A549 (cell line): ENCODE measurements around the gene TAS2R39. TPM values are rescaled to one million over a fixed set of nuclear protein-coding genes. Genes with fewer than 3 reads are reported as not detected.

Source experiments
- ATAC-seq, 2 experiments: fragments of 200-7000 bp in 1 of 2; fragments of >200 bp in 1 of 2; cut with Nextera tagmentation in 1 of 2; cut with Tn5 transposase in 1 of 2; 3 replicates each; pipeline versions ENCODE4 v1.8.0 to v1.9.1; 2018 to 2020; ENCODE audit warnings: mild to moderate bottlenecking in 1 of 2, moderate library complexity in 1 of 2
- CTCF ChIA-PET: fragments of 300-600 bp; sonication (Branson Sonifier 250); formaldehyde crosslinking; extraction: SDS; loops from one replicate; lab custom pipeline; 2021; ENCODE audit warnings: antibody characterized with exemption, inconsistent platforms; lab: Yijun Ruan, JAX
- POLR2A ChIA-PET: fragments of 350-600 bp; formaldehyde crosslinking; extraction: SDS; loops from one replicate; lab custom pipeline; 2021; ENCODE audit warnings: antibody characterized with exemption, inconsistent platforms; lab: Yijun Ruan, JAX
- DNase-seq, 2 experiments: peaks; one replicate each; pipeline versions ENCODE4 v3.0.0 to v3.0.0-alpha.2; 2011 to 2016; ENCODE audit warnings: low read depth in 1 of 2, low spot score in 1 of 2
- FAIRE-seq: peaks from 2 replicates; lab custom pipeline; 2011; peaks lifted over from hg19 to GRCh38; lab: Jason Lieb, UNC
- H3K27ac ChIP-seq, 2 experiments: fragments of >200 bp; sonication (Bioruptor Twin); formaldehyde crosslinking; 3 replicates each; pipeline ENCODE4 v1.5.1; 2016 to 2017
- H3K4me1 ChIP-seq: fragments of >200 bp; sonication (Bioruptor Twin); formaldehyde crosslinking; 3 replicates; pipeline ENCODE4 v1.6.1; 2016
- H3K4me2 ChIP-seq: fragments of >200 bp; sonication (Bioruptor Twin); formaldehyde crosslinking; 3 replicates; pipeline ENCODE4 v1.6.1; 2016
- H3K4me3 ChIP-seq: fragments of >200 bp; sonication (Bioruptor Twin); formaldehyde crosslinking; 3 replicates; pipeline ENCODE4 v1.5.1; 2016
- H3K9me3 ChIP-seq: fragments of >200 bp; sonication (Bioruptor Twin); formaldehyde crosslinking; 3 replicates; pipeline ENCODE4 v1.6.1; 2016
- CBX2 ChIP-seq: fragments of 200-600 bp; sonication (generic); IDR thresholded peaks from 2 replicates; pipeline ENCODE4 v1.6.1; 2016; ENCODE audit warnings: low read depth, mild to moderate bottlenecking, borderline replicate concordance
- CHD2 ChIP-seq: fragments of 150-350 bp; IDR thresholded peaks from 2 replicates; pipeline ENCODE4 v1.6.1; 2014; ENCODE audit warnings: low read length; ENCODE audit not compliant: partially characterized antibody
- EHMT2 ChIP-seq: fragments of 200-600 bp; sonication (generic); IDR thresholded peaks from 2 replicates; pipeline ENCODE4 v1.6.1; 2016; ENCODE audit warnings: antibody characterized with exemption, low read depth, mild to moderate bottlenecking, moderate library complexity
- FOSL2 ChIP-seq, 2 experiments: fragments of 450-650 bp in 1 of 2; fragments of >200 bp in 1 of 2; sonication (Bioruptor Twin) in 1 of 2; formaldehyde crosslinking; IDR thresholded peaks; 2 replicates each; pipeline versions ENCODE4 v1.5.0 to v1.6.1; 2016 to 2020; ENCODE audit warnings: mild to moderate bottlenecking in 1 of 2, moderate library complexity in 1 of 2
- FOXS1 ChIP-seq: fragments of 250-450 bp; sonication (Bioruptor Pico); IDR thresholded peaks from 2 replicates; pipeline ENCODE4 v1.5.0; 2020; ENCODE audit warnings: mild to moderate bottlenecking, moderate library complexity
- GATA3 ChIP-seq: IDR thresholded peaks from 2 replicates; pipeline ENCODE4 v1.6.1; 2012; ENCODE audit warnings: borderline replicate concordance
- HES2 ChIP-seq: fragments of >200 bp; sonication (Bioruptor Twin); formaldehyde crosslinking; IDR thresholded peaks from 2 replicates; pipeline ENCODE4 v1.6.1; 2016
- HMGXB4 ChIP-seq: fragments of 250-450 bp; sonication (Bioruptor Pico); IDR thresholded peaks from 2 replicates; pipeline ENCODE4 v1.5.0; 2021; ENCODE audit warnings: mild to moderate bottlenecking, moderate library complexity, borderline replicate concordance
- HOXA7 ChIP-seq: fragments of 250-450 bp; sonication (Bioruptor Pico); IDR thresholded peaks from 2 replicates; pipeline ENCODE4 v1.5.0; 2020; ENCODE audit warnings: mild to moderate bottlenecking, moderate library complexity
- HOXB13 ChIP-seq: fragments of 250-450 bp; sonication (Bioruptor Pico); IDR thresholded peaks from 2 replicates; pipeline ENCODE4 v1.5.0; 2020; ENCODE audit warnings: low read depth, mild to moderate bottlenecking, moderate library complexity
- HOXB5 ChIP-seq: fragments of 250-450 bp; sonication (Bioruptor Pico); IDR thresholded peaks from 2 replicates; pipeline ENCODE4 v1.5.0; 2020; ENCODE audit warnings: mild to moderate bottlenecking, moderate library complexity
- JUNB ChIP-seq: fragments of >200 bp; sonication (Bioruptor Twin); formaldehyde crosslinking; IDR thresholded peaks from 2 replicates; pipeline ENCODE4 v1.6.1; 2016
- NFE2L2 ChIP-seq: fragments of 150-350 bp; conservative IDR thresholded peaks from 2 replicates; pipeline ENCODE4 v1.6.1; 2014; ENCODE audit warnings: low read length
- PHF8 ChIP-seq: fragments of 200-600 bp; sonication (generic); IDR thresholded peaks from 2 replicates; pipeline ENCODE4 v1.6.1; 2016; ENCODE audit warnings: low read depth, mild to moderate bottlenecking, antibody characterized with exemption, moderate library complexity, borderline replicate concordance
- POLR2A ChIP-seq: IDR thresholded peaks from 2 replicates; pipeline ENCODE4 v1.6.1; 2012; ENCODE audit warnings: mild to moderate bottlenecking, low read length
- RARB ChIP-seq: fragments of 250-450 bp; sonication (Bioruptor Pico); IDR thresholded peaks from 2 replicates; pipeline ENCODE4 v1.8.0; 2021; ENCODE audit warnings: mild to moderate bottlenecking, moderate library complexity
- REST ChIP-seq: fragments of 200-600 bp; sonication (generic); IDR thresholded peaks from 2 replicates; pipeline ENCODE4 v1.6.1; 2016; ENCODE audit warnings: antibody characterized with exemption, mild to moderate bottlenecking, moderate library complexity
- RFX5 ChIP-seq: fragments of 450-650 bp; IDR thresholded peaks from 2 replicates; pipeline ENCODE4 v1.7.1; 2014; ENCODE audit warnings: antibody characterized with exemption, mild to moderate bottlenecking, moderate library complexity
- SREBF2 ChIP-seq: fragments of 450-650 bp; IDR thresholded peaks from 2 replicates; pipeline ENCODE4 v1.6.1; 2014; ENCODE audit warnings: mild to moderate bottlenecking, moderate library complexity
- TP53 ChIP-seq: fragments of 250-450 bp; sonication (Bioruptor Pico); IDR thresholded peaks from 2 replicates; pipeline ENCODE4 v1.5.0; 2021; ENCODE audit warnings: mild to moderate bottlenecking, moderate library complexity
- ZFP36 ChIP-seq: fragments of 450-650 bp; IDR thresholded peaks from 2 replicates; pipeline ENCODE4 v1.6.1; 2014; ENCODE audit warnings: borderline replicate concordance; ENCODE audit not compliant: partially characterized antibody
- WGBS: methylation state at CpG from one replicate; pipeline ENCODE4 v1.1.6; 2017; ENCODE audit errors: missing lambda C conversion rate; 5-methylcytosine and 5-hydroxymethylcytosine counted together
- polyA plus RNA-seq, 4 experiments: library from polyadenylated mRNA; depleted of rRNA in 3 of 4; stranded (reverse); fragments of >200 nt; fragmentation: RNase III in 1 of 4; extraction: RNeasy Plus Mini Kit Qiagen cat#74134 plus additional on column Dnase treatment in 1 of 4; gene quantifications; 2 replicates in 3 of 4; 3 replicates in 1 of 4; pipeline ENCODE4 v1.2.3, GENCODE V29; 2011 to 2017

TAS2R39 gene
- polyA plus RNA-seq, 2 of the 4 experiments (the other 2 are of a cell fraction) = not detected

DNA sequence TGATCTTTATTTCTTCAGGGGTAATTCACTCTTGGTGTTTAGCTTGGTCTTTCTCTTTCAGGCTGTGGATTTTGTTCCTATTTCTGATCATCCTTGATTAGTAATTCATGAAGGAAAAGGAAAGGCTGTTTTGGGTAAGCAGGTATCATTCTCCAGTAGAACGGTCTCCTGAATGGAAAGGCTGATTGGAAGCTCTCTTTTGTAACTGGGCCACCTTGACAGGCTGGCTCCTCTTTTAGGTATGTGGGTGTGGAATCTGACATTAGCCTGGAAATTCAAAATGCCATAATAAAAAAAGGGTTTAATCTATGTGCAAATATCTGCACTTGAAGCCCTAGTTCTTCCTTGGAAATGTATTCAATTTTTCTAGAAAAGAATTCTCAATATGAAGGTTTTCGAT is 18.9 kb downstream of the TAS2R39 start:
- FAIRE-seq (peak; percentile 28), DNase-seq (no peak), ATAC-seq (no peak)
- Histone ChIP-seq H3K9me3 (no peaks in the 10 kb centered on the region; the same call in 2 of the 3 replicates), H3K4me1 (no peaks in the 10 kb centered on the region), H3K27ac (no peak overlapping the region), H3K4me3 (no peak overlapping the region), H3K4me2 (no peak overlapping the region)
- no peak for TF ChIP-seq RARB (CRISPR knock-in tag)
- no peak for TF ChIP-seq ZFP36
- 14% methylated on average over 2 of the region's 2 CpGs for WGBS
- CTCF ChIA-PET = no interaction called here
- POLR2A ChIA-PET = no interaction called here

DNA sequence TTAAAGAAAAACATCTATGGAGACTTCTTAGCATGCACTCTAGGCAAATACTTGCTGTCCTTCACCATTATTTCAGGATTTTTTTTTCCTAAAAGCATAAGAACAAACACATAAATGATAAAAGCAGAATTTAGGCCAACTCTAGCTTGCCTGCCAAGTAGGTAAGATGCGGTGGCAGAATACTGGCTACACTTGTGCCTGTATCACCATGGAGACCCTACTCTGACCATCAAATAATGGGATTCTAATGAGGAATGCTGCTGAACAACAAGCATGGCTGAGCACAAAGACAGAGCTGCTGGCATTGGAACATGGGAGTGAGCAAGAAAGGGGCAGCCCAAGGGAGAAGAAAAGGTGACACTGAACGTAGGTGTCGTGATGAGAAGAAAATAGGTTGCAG is 20.2 kb downstream of the TAS2R39 start:
- no peak for DNase-seq
- Histone ChIP-seq H3K4me1 (no peaks in the 10 kb centered on the region), H3K4me3 (no peak overlapping the region)
- TF ChIP-seq JUNB = no peak
- no peak for TF ChIP-seq EHMT2
- no peak for TF ChIP-seq GATA3
- TF ChIP-seq HOXB5 (CRISPR knock-in tag) = no peak
- TF ChIP-seq HOXA7 (CRISPR knock-in tag) = no peak
- TF ChIP-seq REST = no peak
- no peak for TF ChIP-seq RFX5
- TF ChIP-seq PHF8 = no peak
- TF ChIP-seq NFE2L2 = no peak
- no peak for TF ChIP-seq CBX2
- TF ChIP-seq, all 56 proteins: peak for 0
- ChIA-PET CTCF (interaction anchor here (4.3 kb wide), 1 partner anchor 11 kb away, joined by 20 read pairs; no protein-coding TSS in a partner anchor), POLR2A (no interaction called here)
- FAIRE-seq (no peak), ATAC-seq (no peak)
- 43% methylated on average over 3 of the region's 3 CpGs for WGBS
- Histone ChIP-seq H3K27ac (no peak overlapping the region), H3K4me2 (no peak overlapping the region), H3K9me3 (no peaks in the 10 kb centered on the region; the same call in 2 of the 3 replicates)

GRCh38 chr7:143205560-143206293 is 22.5 kb downstream of the TAS2R39 start:
- H3K4me3 ChIP-seq = no peak overlapping the region
- ATAC-seq (no peak), FAIRE-seq (no peak)
- H3K4me2 ChIP-seq = no peak overlapping the region
- no peak overlapping the region for H3K27ac ChIP-seq
- no peaks in the 10 kb centered on the region for H3K4me1 ChIP-seq
- ChIA-PET CTCF (interaction anchor here (1.1 to 4.3 kb wide), 3 partner anchors 9 to 198 kb away, joined by 3 to 20 read pairs (median 5); no protein-coding TSS in a partner anchor), POLR2A (no interaction called here)
- 50% methylated on average over 13 of the region's 13 CpGs for WGBS
- no peaks in the 10 kb centered on the region for H3K9me3 ChIP-seq
- TF ChIP-seq JUNB (no peak), HOXB13 (CRISPR knock-in tag) (no peak), HMGXB4 (CRISPR knock-in tag) (no peak), HES2 (no peak), SREBF2 (no peak), REST (no peak), CHD2 (no peak), FOXS1 (CRISPR knock-in tag) (no peak), TP53 (no peak), POLR2A (no peak), FOSL2 (IDR thresholded peaks at IDR 0.05) (no peak), FOSL2 (CRISPR knock-in tag; IDR thresholded peaks at IDR 0.05) (no peak)
- TF ChIP-seq, all 56 proteins: peak for 0
- DNase-seq = no peak
